Fibroblast of skin of back (primary cell): ENCODE results near the gene SRSF10.
A peak's percentile ranks its signal among the peaks of the same experiment; 100 is the strongest.
"Not testable (repeated sequence)": the region's sequence is repeated elsewhere in the genome, so short reads cannot be mapped to it uniquely, and the experiment has no call there.

Experiments used
- DNase-seq: peaks from one replicate; pipeline ENCODE4 v3.0.0-alpha.2; 2013

SRSF10 gene

GRCh38 chr1:23958040-23958809 is 21.9 kb downstream of the SRSF10 start:
- DNase-seq = not testable (repeated sequence)

DNA sequence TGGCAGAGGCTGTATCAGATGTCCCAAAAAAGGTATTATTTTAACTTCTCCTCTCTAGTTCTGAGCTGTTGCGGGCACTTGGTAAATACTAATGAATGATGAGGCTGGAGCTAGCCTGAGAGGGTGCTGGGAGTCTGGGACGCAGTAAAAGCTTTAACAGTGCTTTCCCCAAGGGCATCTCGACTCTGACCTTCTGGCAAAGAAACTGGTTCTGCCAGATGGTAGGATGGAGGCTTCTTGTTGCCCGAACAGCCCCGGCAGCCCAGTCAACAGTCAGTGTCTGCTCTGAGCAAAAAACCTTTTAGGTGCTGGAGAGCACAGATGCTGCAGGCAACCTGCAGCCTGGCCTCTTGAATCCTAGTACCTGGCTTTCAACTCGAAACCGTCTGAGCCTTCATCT is 23.0 kb downstream of the SRSF10 start:
- DNase-seq = no peak

DNA sequence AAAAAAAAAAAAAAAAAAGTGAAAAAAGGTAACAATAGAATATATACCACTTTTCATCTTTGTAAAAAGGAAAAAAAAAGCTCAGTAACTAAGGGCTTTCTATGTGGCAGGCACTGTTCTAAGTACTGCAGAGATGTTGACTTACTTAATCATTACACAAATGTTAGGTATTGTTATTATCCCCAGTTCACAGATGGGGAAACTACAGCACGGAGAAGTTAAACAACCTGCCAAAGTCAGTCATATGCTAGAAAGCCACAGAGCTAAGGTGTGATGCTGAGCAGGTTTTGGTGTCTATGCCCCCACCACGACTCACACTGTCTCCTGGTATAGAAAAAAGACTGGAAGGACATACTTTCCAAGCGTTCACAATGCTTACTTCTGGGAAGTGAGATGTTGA is 27.1 kb downstream of the SRSF10 start:
- DNase-seq = no peak

GRCh38 chr1:23947366-23947765 is 32.8 kb downstream of the SRSF10 start:
- no peak for DNase-seq

DNA sequence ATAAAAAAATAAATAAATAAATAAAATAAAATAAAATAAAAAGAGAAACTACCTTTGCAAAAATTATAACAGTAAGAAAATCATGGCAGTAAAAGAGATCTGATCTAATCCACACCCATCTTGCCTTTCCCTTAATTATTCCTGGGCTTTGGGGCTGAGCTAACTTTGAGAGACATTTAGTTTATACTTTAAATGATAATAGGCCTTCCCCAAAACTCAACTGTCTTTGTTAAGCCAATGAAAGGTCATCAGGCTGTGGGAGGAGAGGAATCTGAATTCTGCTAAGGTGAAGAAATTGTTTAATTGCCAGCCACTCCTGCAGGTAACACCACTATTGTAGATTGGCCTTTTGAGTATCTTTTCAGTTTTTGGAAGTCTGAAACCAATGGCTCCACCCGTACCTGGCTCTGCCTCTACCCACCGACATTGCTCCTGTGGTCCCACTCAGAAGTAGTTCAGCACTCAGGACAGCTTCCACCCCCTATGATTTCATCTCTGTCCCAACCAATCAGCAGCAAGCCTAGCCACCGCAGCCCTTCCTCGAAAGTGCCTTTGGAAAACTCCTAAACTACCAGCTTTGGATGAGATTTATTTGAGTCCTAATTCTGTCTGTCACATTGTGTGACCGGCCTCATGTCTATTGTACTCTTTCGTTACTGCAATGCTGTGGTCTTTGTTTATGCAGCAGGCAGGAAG is 43.5 kb downstream of the SRSF10 start:
- DNase-seq = peak; percentile 13

GRCh38 chr1:23931491-23931880 is 48.6 kb downstream of the SRSF10 start:
- no peak for DNase-seq

GRCh38 chr1:23930861-23931490 is 49.2 kb downstream of the SRSF10 start:
- peak; percentile 34 for DNase-seq

DNA sequence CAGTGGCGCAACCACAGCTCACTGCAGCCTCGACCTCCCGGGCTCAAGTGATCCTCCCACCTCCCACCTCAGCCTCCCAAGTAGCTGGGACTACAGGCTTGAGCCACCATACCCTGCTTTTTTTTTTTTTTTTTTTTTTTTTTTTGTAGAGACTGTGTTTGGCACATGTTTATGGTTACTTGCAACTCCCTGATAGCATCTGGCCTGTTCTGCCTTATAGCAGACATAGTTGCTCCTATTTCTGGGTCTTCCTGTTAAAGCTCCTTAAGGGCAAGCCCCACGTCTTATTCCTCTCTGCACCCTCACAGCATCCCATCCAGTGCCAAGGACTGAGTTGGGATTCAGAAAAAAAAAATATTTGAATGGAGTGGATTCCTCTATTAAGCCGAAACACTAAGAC is 49.9 kb downstream of the SRSF10 start:
- DNase-seq = no peak

- DNase-seq = no peak
Observed at GRCh38 chr1:23928789-23929188, 51.3 kb downstream of the SRSF10 start.

- no peak for DNase-seq
Observed at GRCh38 chr1:23927097-23927496, 53.0 kb downstream of the SRSF10 start.

GRCh38 chr1:23925279-23925678 is 54.8 kb downstream of the SRSF10 start:
- DNase-seq = no peak

GRCh38 chr1:23924601-23925000 is 55.5 kb downstream of the SRSF10 start:
- no peak for DNase-seq

DNA sequence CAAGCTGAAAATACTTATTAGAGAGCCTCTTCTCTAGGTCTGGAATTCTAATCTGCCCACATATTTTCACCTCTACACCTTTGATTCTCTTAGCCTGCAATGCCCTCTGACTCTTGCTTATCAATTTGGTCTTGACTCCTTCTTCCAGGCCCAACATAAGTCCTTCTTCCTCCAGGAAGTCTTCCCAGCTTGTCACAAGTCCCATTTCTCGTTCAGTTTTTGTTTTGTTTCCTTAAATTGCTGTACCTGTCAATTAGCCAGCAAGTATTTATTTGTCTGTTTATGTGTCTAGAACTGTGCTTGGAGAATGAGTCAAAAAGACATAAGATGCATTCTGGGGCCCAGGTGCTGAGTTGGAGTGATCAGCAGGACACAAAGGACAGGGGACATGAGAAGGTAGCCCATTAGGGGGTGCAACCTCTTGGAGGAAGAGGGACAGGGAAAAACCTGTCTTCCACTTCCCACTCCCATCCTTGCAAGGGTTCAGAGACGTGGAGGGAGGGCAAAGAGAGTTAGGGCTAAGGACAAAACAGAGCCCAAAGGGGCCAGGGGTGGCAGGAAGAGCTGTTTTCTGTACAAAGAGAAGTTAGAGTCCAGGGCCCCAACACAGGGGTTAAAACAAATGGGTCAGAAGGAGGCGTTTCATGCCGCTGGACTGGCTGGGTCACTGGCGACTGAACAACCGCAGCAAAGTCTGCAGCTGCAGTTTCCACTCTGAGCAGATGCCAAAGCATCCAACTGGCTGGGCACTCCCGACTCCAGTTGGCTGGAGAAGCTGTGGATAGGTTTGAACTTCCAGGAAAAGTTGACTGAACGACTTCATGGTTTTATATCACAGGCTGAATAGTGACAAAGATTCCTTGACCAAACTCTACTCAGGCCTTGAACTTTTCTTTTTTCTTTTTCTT is 56.3 kb downstream of the SRSF10 start:
- DNase-seq = no peak

DNA sequence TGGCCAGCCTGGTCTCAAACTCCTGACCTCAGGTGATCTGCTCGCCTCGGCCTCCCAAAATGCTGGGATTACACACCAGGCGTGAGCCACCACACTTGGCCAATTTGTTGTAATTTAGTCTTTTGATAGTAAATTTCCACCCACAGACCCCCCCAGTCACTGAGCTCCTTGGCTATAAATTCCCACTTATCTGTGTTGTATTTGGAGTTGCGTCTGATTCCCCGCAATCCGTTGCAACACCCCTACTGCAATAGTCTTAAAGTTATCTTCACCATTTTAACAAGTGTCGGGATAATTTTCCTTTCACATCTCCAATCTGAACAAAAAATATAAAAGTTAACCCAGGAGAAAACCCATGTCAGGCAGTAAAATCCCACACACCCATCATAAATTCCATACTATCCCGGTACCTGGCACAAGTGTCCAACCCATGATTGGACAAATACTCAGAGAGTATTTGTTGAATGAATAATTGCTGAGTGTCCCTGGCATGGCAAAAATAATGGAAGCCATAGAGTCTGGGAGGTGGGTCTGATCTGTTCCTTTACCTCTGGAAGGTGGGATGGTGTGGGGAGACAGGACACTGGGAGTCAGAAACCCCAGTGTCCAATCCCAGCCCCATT is 57.7 kb downstream of the SRSF10 start:
- DNase-seq = no peak

DNA sequence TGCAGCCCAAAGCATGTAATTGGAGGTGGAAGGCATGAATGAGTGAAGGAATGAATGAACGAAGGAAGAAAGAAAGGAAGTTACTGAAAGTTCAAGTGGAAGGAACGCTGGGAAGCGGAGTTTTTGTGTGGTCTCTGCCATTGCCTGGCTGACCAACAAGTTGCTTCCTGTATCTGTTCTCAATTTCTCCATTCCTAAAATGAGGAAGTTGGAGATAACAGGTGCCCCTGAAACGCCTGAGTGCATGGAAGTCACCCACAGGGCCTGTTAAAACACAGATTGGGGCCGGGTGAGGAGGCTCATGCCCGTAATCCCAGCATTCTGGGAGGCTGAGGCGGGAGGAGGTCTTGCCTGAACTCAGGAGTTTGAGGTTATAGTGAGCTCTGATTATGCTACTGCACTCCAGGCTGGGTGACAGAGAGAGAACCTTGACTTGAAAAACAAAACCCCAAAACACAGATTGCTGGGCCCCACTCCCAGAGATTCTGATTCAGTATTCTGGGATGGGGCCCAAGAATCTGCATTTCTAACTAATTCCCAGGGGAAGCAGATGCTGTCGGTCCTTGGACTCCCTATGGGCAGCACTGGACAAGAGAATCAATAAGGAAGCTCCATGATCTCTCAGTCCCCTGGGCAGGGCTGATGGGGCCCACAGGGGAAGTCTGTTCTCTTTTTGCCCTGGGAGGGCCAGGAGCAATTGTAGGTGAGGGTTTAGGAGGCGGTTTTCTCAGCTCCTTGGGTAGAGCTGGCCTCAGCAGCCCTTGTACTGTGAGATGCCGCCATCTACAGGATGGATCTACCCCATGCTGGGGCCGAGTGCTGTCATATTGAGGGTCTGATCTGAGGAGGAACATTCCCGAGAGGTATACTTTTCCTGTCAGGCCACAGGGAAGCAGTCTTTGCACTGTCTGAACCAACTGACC is 63.7 kb downstream of the SRSF10 start:
- DNase-seq = peak; percentile 44

GRCh38 chr1:23915466-23915865 is 64.7 kb downstream of the SRSF10 start:
- no peak for DNase-seq

GRCh38 chr1:23914921-23915320 is 65.2 kb downstream of the SRSF10 start:
- DNase-seq = no peak
